Measurements from ENCODE around the gene ROBO1. TPM values are rescaled to one million over a fixed set of nuclear protein-coding genes. Genes with fewer than 3 reads are reported as not detected.

The ROBO1 gene
- total RNA-seq, 1 donor from 2014 or later, result 19.4 TPM

DNA sequence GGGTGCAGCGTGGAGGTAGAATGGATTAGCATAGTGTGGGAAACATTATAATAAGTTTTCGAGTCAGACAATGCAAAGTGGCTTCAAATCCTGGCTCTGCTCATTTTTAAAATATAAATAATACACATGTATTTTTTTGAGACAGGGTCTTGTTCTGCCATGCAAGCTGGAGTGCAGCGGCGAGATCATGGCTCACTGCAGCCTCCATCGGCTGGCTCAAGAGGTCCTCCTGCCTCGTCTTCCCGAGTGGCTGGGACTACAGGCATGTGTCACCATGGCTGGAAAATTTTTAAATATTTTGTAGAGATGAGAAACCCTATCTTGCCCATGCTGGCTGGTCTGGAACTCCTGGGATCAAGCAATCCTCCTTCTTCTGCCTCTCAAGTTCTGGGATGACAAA lies 194.9 kb downstream of the ROBO1 start:
- TF ChIP-seq, protein P1, sequence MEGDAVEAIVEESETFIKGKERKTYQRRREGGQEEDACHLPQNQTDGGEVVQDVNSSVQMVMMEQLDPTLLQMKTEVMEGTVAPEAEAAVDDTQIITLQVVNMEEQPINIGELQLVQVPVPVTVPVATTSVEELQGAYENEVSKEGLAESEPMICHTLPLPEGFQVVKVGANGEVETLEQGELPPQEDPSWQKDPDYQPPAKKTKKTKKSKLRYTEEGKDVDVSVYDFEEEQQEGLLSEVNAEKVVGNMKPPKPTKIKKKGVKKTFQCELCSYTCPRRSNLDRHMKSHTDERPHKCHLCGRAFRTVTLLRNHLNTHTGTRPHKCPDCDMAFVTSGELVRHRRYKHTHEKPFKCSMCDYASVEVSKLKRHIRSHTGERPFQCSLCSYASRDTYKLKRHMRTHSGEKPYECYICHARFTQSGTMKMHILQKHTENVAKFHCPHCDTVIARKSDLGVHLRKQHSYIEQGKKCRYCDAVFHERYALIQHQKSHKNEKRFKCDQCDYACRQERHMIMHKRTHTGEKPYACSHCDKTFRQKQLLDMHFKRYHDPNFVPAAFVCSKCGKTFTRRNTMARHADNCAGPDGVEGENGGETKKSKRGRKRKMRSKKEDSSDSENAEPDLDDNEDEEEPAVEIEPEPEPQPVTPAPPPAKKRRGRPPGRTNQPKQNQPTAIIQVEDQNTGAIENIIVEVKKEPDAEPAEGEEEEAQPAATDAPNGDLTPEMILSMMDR (conservative IDR thresholded peaks at IDR 0.05; ENCODE audit: low read depth, low read length), result no peak
- no peak overlapping the region for H3K4me3 ChIP-seq (ENCODE audit: low read depth, low read length)
- no peak for DNase-seq (ENCODE audit: low read depth)

DNA sequence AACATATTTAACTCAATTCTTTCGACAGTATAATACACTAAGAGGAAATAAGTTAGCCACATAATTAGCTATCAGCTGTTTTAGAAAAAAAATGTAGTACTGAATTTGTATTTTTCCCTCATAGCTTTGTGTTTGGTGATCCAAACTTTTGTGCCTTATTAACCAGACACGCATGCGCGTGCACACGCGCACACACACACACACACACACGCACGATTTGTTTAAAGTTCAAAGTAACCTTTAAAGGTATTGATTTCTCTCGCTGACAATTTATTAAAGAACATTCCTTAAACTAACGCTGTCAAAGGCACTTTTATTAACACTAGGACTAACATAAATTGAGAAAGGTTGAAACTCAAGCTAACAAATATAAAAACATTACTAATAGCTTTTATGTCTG lies 198.9 kb downstream of the ROBO1 start:
- TF ChIP-seq, protein P1 (conservative IDR thresholded peaks at IDR 0.05; ENCODE audit: low read depth, low read length), result no peak
- no peak overlapping the region for H3K4me3 ChIP-seq (ENCODE audit: low read depth, low read length)
- no peak for DNase-seq (ENCODE audit: low read depth)

DNA sequence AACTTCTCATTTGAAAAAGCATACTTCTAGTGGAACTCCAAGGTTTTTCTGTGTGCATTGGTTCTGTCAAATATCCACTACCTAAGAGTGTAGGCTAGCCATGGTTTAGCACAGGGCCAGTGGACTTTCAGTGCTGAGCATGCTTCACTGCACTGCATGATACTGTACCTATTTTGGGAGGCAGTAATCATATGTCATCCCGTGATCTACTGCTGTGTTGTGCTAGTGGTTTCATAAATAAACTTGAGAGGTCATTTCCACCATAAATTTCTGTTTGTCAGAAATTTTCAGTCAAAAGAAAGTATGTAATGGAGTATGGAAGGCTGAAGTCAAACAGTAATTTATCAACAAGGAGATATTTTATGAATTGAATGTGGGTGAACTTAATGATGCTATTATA lies 203.6 kb downstream of the ROBO1 start:
- TF ChIP-seq, protein P1 (conservative IDR thresholded peaks at IDR 0.05; ENCODE audit: low read depth, low read length), result no peak
- DNase-seq (ENCODE audit: low read depth), result no peak
- H3K4me3 ChIP-seq (ENCODE audit: low read depth, low read length), result no peak overlapping the region

DNA sequence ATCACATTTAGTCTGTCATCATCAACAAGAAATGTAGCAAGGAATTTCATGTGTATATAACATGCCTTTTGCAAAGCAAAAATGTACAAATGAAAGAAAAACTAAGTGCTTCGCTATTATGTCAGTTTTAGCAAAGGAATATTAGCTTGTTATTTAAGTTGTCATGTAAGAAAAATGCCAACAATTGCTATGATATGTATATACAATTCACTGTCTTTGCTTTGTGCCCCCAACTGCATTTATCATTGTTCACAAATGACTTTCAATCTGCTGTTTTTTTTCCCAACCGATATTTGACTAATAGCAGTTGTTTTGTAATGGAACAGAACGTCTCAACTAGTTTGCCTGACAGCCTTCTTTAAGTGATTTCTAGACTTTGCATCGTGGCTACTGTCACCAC lies 207.1 kb downstream of the ROBO1 start:
- no peak for DNase-seq (ENCODE audit: low read depth)
- H3K4me3 ChIP-seq (ENCODE audit: low read depth, low read length), result no peak overlapping the region
- TF ChIP-seq, protein P1 (conservative IDR thresholded peaks at IDR 0.05; ENCODE audit: low read depth, low read length), result no peak

DNA sequence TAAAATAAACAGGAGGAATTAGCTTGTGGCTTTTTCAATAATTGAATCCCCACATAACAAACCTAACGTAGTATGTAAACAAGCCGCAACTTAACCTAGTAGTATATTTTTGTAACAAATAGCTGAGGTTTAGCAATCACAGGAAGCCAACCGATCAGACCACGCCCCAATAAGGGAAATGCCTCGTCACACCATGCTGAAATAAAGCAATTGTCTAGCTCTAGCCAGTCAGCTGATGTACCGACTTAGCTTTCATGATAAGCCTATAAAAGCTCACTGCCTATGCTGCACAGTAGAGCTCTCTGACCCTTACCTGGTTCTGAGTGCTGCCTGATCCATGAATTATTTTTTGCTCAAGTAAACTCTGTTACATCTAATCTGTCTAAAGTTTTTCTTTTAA lies 208.9 kb downstream of the ROBO1 start:
- TF ChIP-seq, protein P1 (conservative IDR thresholded peaks at IDR 0.05; ENCODE audit: low read depth, low read length), result no peak
- DNase-seq (ENCODE audit: low read depth), result no peak
- no peak overlapping the region for H3K4me3 ChIP-seq (ENCODE audit: low read depth, low read length)

DNA sequence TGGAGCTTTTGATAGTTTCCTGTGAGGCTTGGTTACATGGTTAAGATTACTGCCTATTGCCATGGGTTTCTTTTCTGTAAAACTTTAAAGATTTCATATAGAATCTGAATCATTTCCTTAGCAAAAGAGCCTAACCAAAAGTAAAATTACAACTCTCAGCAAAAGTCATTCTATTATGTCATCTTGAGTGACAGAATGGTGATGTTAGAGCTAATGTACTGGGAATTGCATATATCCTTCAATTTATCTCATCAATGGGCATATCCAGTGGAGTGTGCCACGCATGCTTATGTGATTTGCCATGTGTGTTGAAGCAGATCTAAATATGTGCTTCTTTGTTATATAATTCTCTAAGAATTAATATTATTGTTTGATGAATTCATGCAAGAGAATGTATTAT lies 212.1 kb downstream of the ROBO1 start:
- no peak for DNase-seq (ENCODE audit: low read depth)
- TF ChIP-seq, protein P1 (conservative IDR thresholded peaks at IDR 0.05; ENCODE audit: low read depth, low read length), result no peak
- no peak overlapping the region for H3K4me3 ChIP-seq (ENCODE audit: low read depth, low read length)

DNA sequence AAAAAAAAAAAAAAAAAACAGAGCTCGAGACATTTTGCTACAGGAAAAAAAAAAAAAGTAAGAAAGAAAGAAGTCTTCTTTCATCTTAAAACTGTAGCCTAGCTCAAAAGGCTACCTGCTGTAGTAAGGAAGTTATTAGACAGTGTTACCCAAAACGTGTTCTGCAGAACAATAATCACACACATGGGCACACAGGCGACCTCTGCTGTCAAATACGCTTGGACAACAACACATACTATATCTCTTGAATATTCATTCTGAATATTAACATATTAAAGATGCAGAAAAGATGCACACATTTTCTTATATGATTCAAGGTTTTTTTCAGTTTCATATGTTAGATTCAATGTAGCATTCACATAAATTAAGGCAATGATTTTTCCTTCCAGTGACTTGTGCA lies 215.8 kb downstream of the ROBO1 start:
- no peak for DNase-seq (ENCODE audit: low read depth)
- TF ChIP-seq, protein P1 (conservative IDR thresholded peaks at IDR 0.05; ENCODE audit: low read depth, low read length), result no peak
- H3K4me3 ChIP-seq (ENCODE audit: low read depth, low read length), result no peak overlapping the region

All from epithelial cell of proximal tubule (primary cell).